ENCODE results near the gene LRRK1. TPM values are rescaled to one million over a fixed set of nuclear protein-coding genes. Genes with fewer than 3 reads are reported as not detected.

The LRRK1 gene
- total and polyA plus RNA-seq, 2 of the 13 experiments (the other 11 are each of a cell fraction or from before 2014, with no cell fraction given), result 0.13 to 1.2 TPM

DNA sequence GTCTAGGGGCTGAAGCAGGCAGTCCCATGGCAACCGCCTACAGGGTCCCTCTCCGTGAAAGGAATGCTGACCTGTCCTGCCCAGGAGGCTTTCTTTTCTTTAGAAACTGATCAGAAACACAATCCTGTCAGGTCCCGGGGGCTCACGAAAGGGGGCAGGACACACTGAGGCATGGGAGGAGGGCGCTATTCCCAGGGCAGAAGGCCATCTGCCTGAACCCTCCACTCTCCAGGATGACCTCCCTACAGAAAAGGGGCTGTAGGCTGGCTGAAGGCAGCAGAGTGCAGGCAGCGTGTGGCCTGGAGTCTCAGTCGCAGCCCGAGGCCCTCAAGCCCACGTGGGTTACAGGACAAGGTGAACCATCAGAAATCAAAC, 18.4 kb upstream of the LRRK1 start (continued):
- TF ChIP-seq, protein P1, sequence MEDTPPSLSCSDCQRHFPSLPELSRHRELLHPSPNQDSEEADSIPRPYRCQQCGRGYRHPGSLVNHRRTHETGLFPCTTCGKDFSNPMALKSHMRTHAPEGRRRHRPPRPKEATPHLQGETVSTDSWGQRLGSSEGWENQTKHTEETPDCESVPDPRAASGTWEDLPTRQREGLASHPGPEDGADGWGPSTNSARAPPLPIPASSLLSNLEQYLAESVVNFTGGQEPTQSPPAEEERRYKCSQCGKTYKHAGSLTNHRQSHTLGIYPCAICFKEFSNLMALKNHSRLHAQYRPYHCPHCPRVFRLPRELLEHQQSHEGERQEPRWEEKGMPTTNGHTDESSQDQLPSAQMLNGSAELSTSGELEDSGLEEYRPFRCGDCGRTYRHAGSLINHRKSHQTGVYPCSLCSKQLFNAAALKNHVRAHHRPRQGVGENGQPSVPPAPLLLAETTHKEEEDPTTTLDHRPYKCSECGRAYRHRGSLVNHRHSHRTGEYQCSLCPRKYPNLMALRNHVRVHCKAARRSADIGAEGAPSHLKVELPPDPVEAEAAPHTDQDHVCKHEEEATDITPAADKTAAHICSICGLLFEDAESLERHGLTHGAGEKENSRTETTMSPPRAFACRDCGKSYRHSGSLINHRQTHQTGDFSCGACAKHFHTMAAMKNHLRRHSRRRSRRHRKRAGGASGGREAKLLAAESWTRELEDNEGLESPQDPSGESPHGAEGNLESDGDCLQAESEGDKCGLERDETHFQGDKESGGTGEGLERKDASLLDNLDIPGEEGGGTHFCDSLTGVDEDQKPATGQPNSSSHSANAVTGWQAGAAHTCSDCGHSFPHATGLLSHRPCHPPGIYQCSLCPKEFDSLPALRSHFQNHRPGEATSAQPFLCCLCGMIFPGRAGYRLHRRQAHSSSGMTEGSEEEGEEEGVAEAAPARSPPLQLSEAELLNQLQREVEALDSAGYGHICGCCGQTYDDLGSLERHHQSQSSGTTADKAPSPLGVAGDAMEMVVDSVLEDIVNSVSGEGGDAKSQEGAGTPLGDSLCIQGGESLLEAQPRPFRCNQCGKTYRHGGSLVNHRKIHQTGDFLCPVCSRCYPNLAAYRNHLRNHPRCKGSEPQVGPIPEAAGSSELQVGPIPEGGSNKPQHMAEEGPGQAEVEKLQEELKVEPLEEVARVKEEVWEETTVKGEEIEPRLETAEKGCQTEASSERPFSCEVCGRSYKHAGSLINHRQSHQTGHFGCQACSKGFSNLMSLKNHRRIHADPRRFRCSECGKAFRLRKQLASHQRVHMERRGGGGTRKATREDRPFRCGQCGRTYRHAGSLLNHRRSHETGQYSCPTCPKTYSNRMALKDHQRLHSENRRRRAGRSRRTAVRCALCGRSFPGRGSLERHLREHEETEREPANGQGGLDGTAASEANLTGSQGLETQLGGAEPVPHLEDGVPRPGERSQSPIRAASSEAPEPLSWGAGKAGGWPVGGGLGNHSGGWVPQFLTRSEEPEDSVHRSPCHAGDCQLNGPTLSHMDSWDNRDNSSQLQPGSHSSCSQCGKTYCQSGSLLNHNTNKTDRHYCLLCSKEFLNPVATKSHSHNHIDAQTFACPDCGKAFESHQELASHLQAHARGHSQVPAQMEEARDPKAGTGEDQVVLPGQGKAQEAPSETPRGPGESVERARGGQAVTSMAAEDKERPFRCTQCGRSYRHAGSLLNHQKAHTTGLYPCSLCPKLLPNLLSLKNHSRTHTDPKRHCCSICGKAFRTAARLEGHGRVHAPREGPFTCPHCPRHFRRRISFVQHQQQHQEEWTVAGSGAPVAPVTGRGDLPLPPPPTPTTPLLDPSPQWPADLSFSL (CRISPR knock-in tag; IDR thresholded peaks at IDR 0.05), result no peak
- TF ChIP-seq KAT2B (IDR thresholded peaks at IDR 0.05; ENCODE audit: borderline replicate concordance, low read depth, low read length) (no peak), TARDBP (CRISPR knock-in tag; IDR thresholded peaks at IDR 0.05) (no peak), SIX4 (CRISPR knock-in tag; IDR thresholded peaks at IDR 0.05) (no peak), CBX5 (CRISPR knock-in tag; IDR thresholded peaks at IDR 0.05; ENCODE audit: borderline replicate concordance) (no peak), PCBP1 (IDR thresholded peaks at IDR 0.05; ENCODE audit: borderline replicate concordance, low read depth, low read length) (no peak), ETV5 (CRISPR knock-in tag; IDR thresholded peaks at IDR 0.05; ENCODE audit: borderline replicate concordance) (no peak), ZFAT (CRISPR knock-in tag; conservative IDR thresholded peaks at IDR 0.05) (no peak)
- TF ChIP-seq, protein P2, sequence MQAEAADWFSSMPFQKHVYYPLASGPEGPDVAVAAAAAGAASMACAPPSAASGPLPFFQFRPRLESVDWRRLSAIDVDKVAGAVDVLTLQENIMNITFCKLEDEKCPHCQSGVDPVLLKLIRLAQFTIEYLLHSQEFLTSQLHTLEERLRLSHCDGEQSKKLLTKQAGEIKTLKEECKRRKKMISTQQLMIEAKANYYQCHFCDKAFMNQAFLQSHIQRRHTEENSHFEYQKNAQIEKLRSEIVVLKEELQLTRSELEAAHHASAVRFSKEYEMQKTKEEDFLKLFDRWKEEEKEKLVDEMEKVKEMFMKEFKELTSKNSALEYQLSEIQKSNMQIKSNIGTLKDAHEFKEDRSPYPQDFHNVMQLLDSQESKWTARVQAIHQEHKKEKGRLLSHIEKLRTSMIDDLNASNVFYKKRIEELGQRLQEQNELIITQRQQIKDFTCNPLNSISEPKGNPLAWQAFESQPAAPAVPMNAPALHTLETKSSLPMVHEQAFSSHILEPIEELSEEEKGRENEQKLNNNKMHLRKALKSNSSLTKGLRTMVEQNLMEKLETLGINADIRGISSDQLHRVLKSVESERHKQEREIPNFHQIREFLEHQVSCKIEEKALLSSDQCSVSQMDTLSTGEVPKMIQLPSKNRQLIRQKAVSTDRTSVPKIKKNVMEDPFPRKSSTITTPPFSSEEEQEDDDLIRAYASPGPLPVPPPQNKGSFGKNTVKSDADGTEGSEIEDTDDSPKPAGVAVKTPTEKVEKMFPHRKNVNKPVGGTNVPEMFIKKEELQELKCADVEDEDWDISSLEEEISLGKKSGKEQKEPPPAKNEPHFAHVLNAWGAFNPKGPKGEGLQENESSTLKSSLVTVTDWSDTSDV (CRISPR knock-in tag; IDR thresholded peaks at IDR 0.05), result no peak
- TF ChIP-seq, protein P3, sequence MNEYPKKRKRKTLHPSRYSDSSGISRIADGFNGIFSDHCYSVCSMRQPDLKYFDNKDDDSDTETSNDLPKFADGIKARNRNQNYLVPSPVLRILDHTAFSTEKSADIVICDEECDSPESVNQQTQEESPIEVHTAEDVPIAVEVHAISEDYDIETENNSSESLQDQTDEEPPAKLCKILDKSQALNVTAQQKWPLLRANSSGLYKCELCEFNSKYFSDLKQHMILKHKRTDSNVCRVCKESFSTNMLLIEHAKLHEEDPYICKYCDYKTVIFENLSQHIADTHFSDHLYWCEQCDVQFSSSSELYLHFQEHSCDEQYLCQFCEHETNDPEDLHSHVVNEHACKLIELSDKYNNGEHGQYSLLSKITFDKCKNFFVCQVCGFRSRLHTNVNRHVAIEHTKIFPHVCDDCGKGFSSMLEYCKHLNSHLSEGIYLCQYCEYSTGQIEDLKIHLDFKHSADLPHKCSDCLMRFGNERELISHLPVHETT (CRISPR knock-in tag; conservative IDR thresholded peaks at IDR 0.05), result no peak
